Measurements from ENCODE around the gene CCNQ. TPM values are rescaled to one million over a fixed set of nuclear protein-coding genes. Genes with fewer than 3 reads are reported as not detected.

Gene CCNQ
- total RNA-seq, 1 experiment from 2014 or later: 20.3 TPM

GRCh38 chrX:153596981-153597750 lies 1.8 kb downstream of the CCNQ start:
- peak overlapping the region; percentile 73 for H3K4me2 ChIP-seq (ENCODE audit: low read length)

DNA sequence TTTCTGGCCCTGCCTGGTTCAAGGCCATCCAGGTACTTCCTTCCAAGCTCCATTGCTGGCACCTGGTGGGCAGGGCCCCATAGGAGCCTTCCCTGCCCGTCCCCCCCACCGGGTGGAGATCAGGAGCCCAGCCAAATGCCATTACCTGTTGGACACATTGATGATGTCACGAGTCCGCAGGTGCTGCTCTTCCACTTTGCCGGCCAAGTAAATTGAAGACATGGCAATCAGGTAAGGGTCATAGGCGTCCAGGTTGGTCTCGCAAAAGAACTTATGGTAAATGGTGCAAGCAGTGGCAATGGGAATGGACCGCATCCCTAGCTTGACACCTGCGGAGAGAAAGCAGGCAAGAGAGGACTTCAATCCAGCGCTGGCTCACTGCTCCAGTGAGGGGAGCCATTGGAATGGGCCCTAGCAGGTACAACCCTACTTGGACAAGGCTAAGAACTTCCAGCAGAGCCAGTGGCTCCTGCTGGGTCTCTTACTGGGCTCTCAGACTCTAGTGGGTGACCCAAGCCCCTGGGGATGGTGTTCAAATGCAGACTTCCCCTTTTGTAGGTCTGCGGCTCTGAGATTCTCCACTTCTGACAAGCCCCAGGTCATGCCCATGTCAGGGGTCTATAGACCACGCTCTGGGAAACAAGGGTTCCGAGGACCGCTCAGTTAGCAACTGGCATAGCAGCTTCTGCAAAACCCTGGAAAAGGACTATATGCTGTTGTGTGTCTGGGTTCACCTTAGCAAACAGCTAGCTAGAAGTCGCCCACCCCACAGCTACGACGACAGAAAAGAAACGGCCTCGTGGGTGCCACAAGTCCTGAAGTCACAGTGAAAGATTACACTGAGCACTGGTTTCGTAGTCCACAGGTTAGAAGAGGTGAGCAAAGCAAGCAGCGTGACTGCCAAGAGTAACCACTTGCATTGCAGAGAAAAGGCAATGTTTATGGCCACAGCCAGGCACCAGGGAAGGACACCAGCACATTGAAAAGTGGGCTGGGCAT lies 2.8 kb downstream of the CCNQ start:
- intact Hi-C loops (cut with micrococcal nuclease): no loop called here
- POLR2A ChIA-PET: no interaction called here

More at GRCh38 chrX:153596981-153597750, 1.8 kb downstream of the CCNQ start:
- TSS peak; percentile 51 for BruUV-seq (replicated peaks)
- intact Hi-C loops (cut with micrococcal nuclease): no loop called here
- no peaks in the 10 kb centered on the region for H4K20me1 ChIP-seq (ENCODE audit: insufficient read depth)
- ChIA-PET POLR2A (no interaction called here), CTCF (no interaction called here), RAD21 (ENCODE audit: low non-redundant PET in 1 of 2, low total read pairs in 2 of 2, uncharacterized antibody in 2 of 2, unreplicated experiment in 2 of 2) (no interaction called here)
- no peaks in the 10 kb centered on the region for H3K9me3 ChIP-seq (ENCODE audit: control insufficient read depth in 1 of 2, insufficient read depth in 1 of 2, low read depth in 1 of 2, low read length in 2 of 2)
- DNase-seq (ENCODE audit: low read depth, low spot score) (no peak), ATAC-seq (no peak)
- TF ChIP-seq SRF (IDR thresholded peaks at IDR 0.05; ENCODE audit: low read depth) (0 out of 2 replicates have a peak, but pooled peaks have one; percentile 46), EZH2phosphoT487 (IDR thresholded peaks at IDR 0.05; ENCODE audit: borderline replicate concordance) (no peak)
- H2AFZ ChIP-seq (ENCODE audit: low read depth, low read length, poor library complexity, severe bottlenecking): no peak overlapping the region
- H3K9ac ChIP-seq (ENCODE audit: low read length): no peak overlapping the region
- no peaks in the 10 kb centered on the region; a peak in 1 of 4 replicates for H3K36me3 ChIP-seq (ENCODE audit: control insufficient read depth in 1 of 2, insufficient read depth in 2 of 2, low read length in 2 of 2)
- peak overlapping the region in 1 of 2 experiments; percentile 66; a peak in 3 of 4 replicates for H3K4me3 ChIP-seq (replicated peaks in 1 of 2; ENCODE audit: low read depth in 1 of 2, low read length in 2 of 2)
- H3K79me2 ChIP-seq (ENCODE audit: insufficient read depth, low read length): peaks cover 24% of the 10 kb centered on the region
- H3K27ac ChIP-seq (ENCODE audit: low read depth, low read length): no peak overlapping the region
- H3K4me1 ChIP-seq (ENCODE audit: control insufficient read depth in 1 of 2, insufficient read depth in 2 of 2, low read length in 2 of 2): peaks cover 4 to 16% of the 10 kb centered on the region in 2 experiments; a peak in 2 of 4 replicates
- H3K27me3 ChIP-seq (ENCODE audit: insufficient read depth, low read length): no peaks in the 10 kb centered on the region
- H3K9me2 ChIP-seq (ENCODE audit: insufficient read depth): no peaks in the 10 kb centered on the region

More for the DNA sequence above, 2.8 kb downstream of the CCNQ start:
- CTCF ChIA-PET: no interaction called here
- DNase-seq (ENCODE audit: low read depth, low spot score) (no peak), ATAC-seq (no peak)
- Histone ChIP-seq H3K27ac (ENCODE audit: low read depth, low read length) (no peak overlapping the region), H3K9ac (ENCODE audit: low read length) (no peak overlapping the region), H3K36me3 (ENCODE audit: control insufficient read depth in 1 of 2, insufficient read depth in 2 of 2, low read length in 2 of 2) (no peaks in the 10 kb centered on the region; a peak in 1 of 4 replicates), H3K4me2 (ENCODE audit: low read length) (no peak overlapping the region), H4K20me1 (ENCODE audit: insufficient read depth) (no peaks in the 10 kb centered on the region), H3K4me1 (ENCODE audit: control insufficient read depth in 1 of 2, insufficient read depth in 2 of 2, low read length in 2 of 2) (peaks cover 4 to 16% of the 10 kb centered on the region in 2 experiments; a peak in 2 of 4 replicates), H3K9me2 (ENCODE audit: insufficient read depth) (no peaks in the 10 kb centered on the region), H3K27me3 (ENCODE audit: insufficient read depth, low read length) (no peaks in the 10 kb centered on the region), H2AFZ (ENCODE audit: low read depth, low read length, poor library complexity, severe bottlenecking) (no peak overlapping the region), H3K4me3 (replicated peaks in 1 of 2; ENCODE audit: low read depth in 1 of 2, low read length in 2 of 2) (no peak overlapping the region), H3K9me3 (ENCODE audit: control insufficient read depth in 1 of 2, insufficient read depth in 1 of 2, low read depth in 1 of 2, low read length in 2 of 2) (no peaks in the 10 kb centered on the region), H3K79me2 (ENCODE audit: insufficient read depth, low read length) (peaks cover 24% of the 10 kb centered on the region)
- RAD21 ChIA-PET (ENCODE audit: low non-redundant PET in 1 of 2, low total read pairs in 2 of 2, uncharacterized antibody in 2 of 2, unreplicated experiment in 2 of 2): no interaction called here
- TF ChIP-seq SP1 (IDR thresholded peaks at IDR 0.05; ENCODE audit: low read depth) (no peak), ATF3 (IDR thresholded peaks at IDR 0.05) (no peak), CTCF (IDR thresholded peaks at IDR 0.05 in 2 of 3, conservative IDR thresholded peaks at IDR 0.05 in 1 of 3; ENCODE audit: borderline replicate concordance in 1 of 3, insufficient read depth in 1 of 3, low read depth in 2 of 3, low read length in 2 of 3) (no peak), CBX3 (IDR thresholded peaks at IDR 0.05; ENCODE audit: low read depth) (no peak), EZH2 (IDR thresholded peaks at IDR 0.05) (no peak), POLR2A (IDR thresholded peaks at IDR 0.05; ENCODE audit: borderline replicate concordance, extremely low read depth, insufficient read depth, insufficient read length) (no peak), SRF (IDR thresholded peaks at IDR 0.05; ENCODE audit: low read depth) (no peak), POLR2AphosphoS5 (IDR thresholded peaks at IDR 0.05; ENCODE audit: low read depth, low read length) (no peak), TCF7L2 (IDR thresholded peaks at IDR 0.05; ENCODE audit: borderline replicate concordance, extremely low read depth, insufficient read depth, insufficient read length) (no peak), SIN3A (IDR thresholded peaks at IDR 0.05; ENCODE audit: low read depth) (no peak), ZNF274 (IDR thresholded peaks at IDR 0.05; ENCODE audit: low read depth, low read length) (no peak), EZH2phosphoT487 (IDR thresholded peaks at IDR 0.05; ENCODE audit: borderline replicate concordance) (no peak), ZFX (IDR thresholded peaks at IDR 0.05) (no peak)
- no TSS peak for BruUV-seq (replicated peaks)
